ENCODE results near the gene BRSK1.

Gene BRSK1

DNA sequence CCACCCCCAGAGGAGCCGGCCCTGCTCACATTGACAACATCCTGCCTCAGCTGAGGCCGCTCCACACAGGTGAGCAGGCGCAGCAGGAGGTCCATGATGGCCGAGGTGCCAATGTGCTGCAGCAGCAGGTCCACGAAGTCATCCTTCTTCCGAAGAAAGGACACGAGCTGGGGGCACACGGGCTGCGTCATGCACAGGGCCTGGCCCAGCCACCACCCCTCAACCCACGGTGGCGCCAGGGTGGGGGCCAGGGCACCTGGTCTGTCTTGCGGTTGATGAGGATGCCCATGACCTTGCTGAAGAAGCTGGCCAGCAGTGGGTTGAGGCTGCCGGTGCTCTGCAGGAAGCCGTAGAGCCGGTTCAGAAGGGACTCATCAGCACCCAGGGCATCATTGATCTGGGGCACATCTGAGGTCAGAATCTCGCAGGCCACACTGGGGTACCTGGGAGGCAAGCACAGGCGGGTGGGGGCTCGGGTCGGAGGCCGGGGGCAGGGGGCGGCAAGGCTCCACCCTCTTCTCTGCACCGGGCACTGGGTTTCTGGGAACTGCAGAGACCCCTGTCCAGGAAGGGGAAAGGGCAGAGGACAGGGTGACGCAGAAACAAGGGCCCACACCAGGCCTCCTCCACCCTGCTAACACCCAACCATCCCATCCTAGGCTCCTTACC, 38.4 kb upstream of the BRSK1 start:
- no peak overlapping the region for H2AFZ ChIP-seq (ENCODE audit: low read length)
- H3K27me3 ChIP-seq (ENCODE audit: control insufficient read depth in 3 of 3, insufficient read depth in 3 of 3, low read depth in 1 of 3, low read length in 3 of 3) = no peaks in the 10 kb centered on the region
- H2BK120ac ChIP-seq (ENCODE audit: low read depth, low read length) = no peak overlapping the region
- no peak overlapping the region for H3K14ac ChIP-seq (ENCODE audit: low read length)
- no peak overlapping the region for H3K4ac ChIP-seq (ENCODE audit: low read length)
- H3K9me3 ChIP-seq (replicated peaks in 1 of 2; ENCODE audit: control insufficient read depth in 2 of 2, insufficient read depth in 1 of 2, low read depth in 1 of 2, low read length in 2 of 2) = peaks cover 0 to 2% of the 10 kb centered on the region in 2 donors
- H2BK5ac ChIP-seq (ENCODE audit: low read length) = peak overlapping the region; percentile 24
- H2BK15ac ChIP-seq (ENCODE audit: low read length) = no peak overlapping the region
- no peak overlapping the region for H2BK12ac ChIP-seq (ENCODE audit: low read length)
- H3K4me2 ChIP-seq (ENCODE audit: insufficient read depth, low read length, poor library complexity, severe bottlenecking) = no peak overlapping the region
- no peak overlapping the region for H4K8ac ChIP-seq (ENCODE audit: low read depth, low read length)
- no CpG with 5 or more reads among the region's 23 CpGs for WGBS, 2 donors (ENCODE audit: extremely low coverage in 2 of 2, insufficient read length in 2 of 2, insufficient replicate concordance in 1 of 2)
- H3K9ac ChIP-seq (ENCODE audit: low read depth, low read length, poor library complexity) = no peak overlapping the region
- H3K4me3 ChIP-seq (ENCODE audit: low read length in 2 of 2) = no peak overlapping the region
- H2AK5ac ChIP-seq (ENCODE audit: low read depth, low read length) = no peak overlapping the region
- H3K23ac ChIP-seq (ENCODE audit: low read depth, low read length, poor library complexity) = peak overlapping the region; percentile 34
- no peak overlapping the region for H3K18ac ChIP-seq (ENCODE audit: low read length)
- H3K36me3 ChIP-seq (replicated peaks in 1 of 2; ENCODE audit: control insufficient read depth in 2 of 2, insufficient read depth in 2 of 2, low read length in 2 of 2) = peaks cover 46 to 74% of the 10 kb centered on the region in 2 donors
- no peaks in the 10 kb centered on the region for H3K4me1 ChIP-seq (ENCODE audit: control insufficient read depth in 2 of 2, insufficient read depth in 1 of 2, low read depth in 1 of 2, low read length in 2 of 2)
- no peak for DNase-seq (ENCODE audit: low spot score)
- peaks cover 25% of the 10 kb centered on the region for H3K79me1 ChIP-seq (ENCODE audit: low read depth, low read length)
- no peak overlapping the region for H3K27ac ChIP-seq (replicated peaks; ENCODE audit: low read length)
- H4K91ac ChIP-seq (ENCODE audit: low read depth, low read length, poor library complexity) = no peak overlapping the region

DNA sequence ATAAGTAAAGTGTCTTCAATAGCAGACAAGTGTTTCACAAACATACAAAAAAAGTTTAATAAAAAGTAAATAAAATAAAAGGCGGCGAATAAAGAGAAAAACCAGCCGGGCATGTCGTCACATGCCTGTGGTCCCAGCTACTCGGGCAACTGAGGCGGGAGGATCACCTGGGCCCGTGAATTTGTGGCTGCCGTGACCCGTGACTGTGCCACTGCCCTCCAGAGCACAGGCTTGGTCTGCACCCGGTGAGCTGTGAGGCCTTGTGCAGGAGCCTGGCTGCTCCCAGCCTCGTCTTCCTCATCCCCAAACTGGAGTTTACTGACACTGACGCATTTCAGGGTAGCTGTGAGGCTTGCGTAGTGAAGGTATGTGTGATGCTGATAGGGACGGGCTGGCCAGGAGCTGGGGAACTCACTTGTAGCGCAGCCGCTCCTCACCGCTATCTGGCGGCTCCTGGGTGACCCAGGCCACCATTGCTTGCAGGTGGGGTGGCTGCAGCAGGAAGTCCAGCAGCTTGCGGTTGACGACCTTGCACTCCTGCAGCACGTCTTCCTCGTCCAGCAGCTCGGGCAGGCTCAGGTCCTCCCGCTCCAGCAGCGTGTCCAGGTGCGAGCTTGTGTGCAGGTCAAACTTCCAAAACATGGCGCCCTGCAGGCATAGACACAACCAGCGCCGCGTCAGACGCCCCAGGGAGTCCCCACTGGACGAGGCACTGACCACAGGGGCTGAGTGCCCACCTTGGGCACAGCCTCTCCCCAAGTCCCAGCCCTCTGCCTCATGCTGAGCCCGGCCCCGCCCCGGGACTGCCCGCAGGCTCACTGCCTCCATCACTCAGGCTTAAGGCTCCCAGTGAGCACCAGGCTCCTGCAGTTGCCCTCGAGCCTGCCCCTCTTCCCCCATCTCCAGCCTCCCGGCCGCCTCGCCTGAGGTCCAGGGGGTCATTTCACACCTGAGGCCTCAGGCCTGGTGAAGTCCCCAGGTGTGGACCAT, 37.0 kb upstream of the BRSK1 start:
- Histone ChIP-seq H3K4me2 (ENCODE audit: insufficient read depth, low read length, poor library complexity, severe bottlenecking) (no peak overlapping the region), H2BK12ac (ENCODE audit: low read length) (peak overlapping the region; percentile 42), H3K9ac (ENCODE audit: low read depth, low read length, poor library complexity) (peak overlapping the region; percentile 81), H3K23ac (ENCODE audit: low read depth, low read length, poor library complexity) (peak overlapping the region; percentile 80), H2AFZ (ENCODE audit: low read length) (no peak overlapping the region), H3K79me1 (ENCODE audit: low read depth, low read length) (peaks cover 28% of the 10 kb centered on the region), H3K4ac (ENCODE audit: low read length) (no peak overlapping the region), H4K91ac (ENCODE audit: low read depth, low read length, poor library complexity) (no peak overlapping the region), H3K27ac (replicated peaks; ENCODE audit: low read length) (no peak overlapping the region), H3K36me3 (replicated peaks in 1 of 2; ENCODE audit: control insufficient read depth in 2 of 2, insufficient read depth in 2 of 2, low read length in 2 of 2) (peaks cover 38 to 66% of the 10 kb centered on the region in 2 donors), H2BK15ac (ENCODE audit: low read length) (no peak overlapping the region), H2BK5ac (ENCODE audit: low read length) (no peak overlapping the region), H3K4me1 (ENCODE audit: control insufficient read depth in 2 of 2, insufficient read depth in 1 of 2, low read depth in 1 of 2, low read length in 2 of 2) (no peaks in the 10 kb centered on the region), H4K8ac (ENCODE audit: low read depth, low read length) (no peak overlapping the region), H3K27me3 (ENCODE audit: control insufficient read depth in 3 of 3, insufficient read depth in 3 of 3, low read depth in 1 of 3, low read length in 3 of 3) (no peaks in the 10 kb centered on the region), H2BK120ac (ENCODE audit: low read depth, low read length) (no peak overlapping the region), H3K14ac (ENCODE audit: low read length) (no peak overlapping the region), H2AK5ac (ENCODE audit: low read depth, low read length) (no peak overlapping the region), H3K9me3 (replicated peaks in 1 of 2; ENCODE audit: control insufficient read depth in 2 of 2, insufficient read depth in 1 of 2, low read depth in 1 of 2, low read length in 2 of 2) (peaks cover 0 to 2% of the 10 kb centered on the region in 2 donors), H3K4me3 (ENCODE audit: low read length in 2 of 2) (peak overlapping the region in 1 of 2 donors; percentile 45), H3K18ac (ENCODE audit: low read length) (no peak overlapping the region)
- no CpG with 5 or more reads among the region's 40 CpGs for WGBS, 2 donors (ENCODE audit: extremely low coverage in 2 of 2, insufficient read length in 2 of 2, insufficient replicate concordance in 1 of 2)
- DNase-seq (ENCODE audit: low spot score) = no peak

- peaks cover 0 to 2% of the 10 kb centered on the region in 2 donors for H3K9me3 ChIP-seq (replicated peaks in 1 of 2; ENCODE audit: control insufficient read depth in 2 of 2, insufficient read depth in 1 of 2, low read depth in 1 of 2, low read length in 2 of 2)
- no peak overlapping the region for H3K9ac ChIP-seq (ENCODE audit: low read depth, low read length, poor library complexity)
- peaks cover 29% of the 10 kb centered on the region for H3K79me1 ChIP-seq (ENCODE audit: low read depth, low read length)
- no peak for DNase-seq (ENCODE audit: low spot score)
- H3K4me1 ChIP-seq (ENCODE audit: control insufficient read depth in 2 of 2, insufficient read depth in 1 of 2, low read depth in 1 of 2, low read length in 2 of 2) = no peaks in the 10 kb centered on the region
- H3K27me3 ChIP-seq (ENCODE audit: control insufficient read depth in 3 of 3, insufficient read depth in 3 of 3, low read depth in 1 of 3, low read length in 3 of 3) = no peaks in the 10 kb centered on the region
- H3K4me2 ChIP-seq (ENCODE audit: insufficient read depth, low read length, poor library complexity, severe bottlenecking) = no peak overlapping the region
- H3K23ac ChIP-seq (ENCODE audit: low read depth, low read length, poor library complexity) = no peak overlapping the region
- H2BK15ac ChIP-seq (ENCODE audit: low read length) = no peak overlapping the region
- no peak overlapping the region for H2BK120ac ChIP-seq (ENCODE audit: low read depth, low read length)
- H2AK5ac ChIP-seq (ENCODE audit: low read depth, low read length) = no peak overlapping the region
- H2AFZ ChIP-seq (ENCODE audit: low read length) = no peak overlapping the region
- no peak overlapping the region for H3K27ac ChIP-seq (replicated peaks; ENCODE audit: low read length)
- H2BK12ac ChIP-seq (ENCODE audit: low read length) = no peak overlapping the region
- no peak overlapping the region for H2BK5ac ChIP-seq (ENCODE audit: low read length)
- no CpG with 5 or more reads among the region's 10 CpGs for WGBS, 2 donors (ENCODE audit: extremely low coverage in 2 of 2, insufficient read length in 2 of 2, insufficient replicate concordance in 1 of 2)
- H3K4me3 ChIP-seq (ENCODE audit: low read length in 2 of 2) = no peak overlapping the region
- no peak overlapping the region for H3K18ac ChIP-seq (ENCODE audit: low read length)
- no peak overlapping the region for H3K14ac ChIP-seq (ENCODE audit: low read length)
- no peak overlapping the region for H4K8ac ChIP-seq (ENCODE audit: low read depth, low read length)
- H4K91ac ChIP-seq (ENCODE audit: low read depth, low read length, poor library complexity) = no peak overlapping the region
- H3K4ac ChIP-seq (ENCODE audit: low read length) = no peak overlapping the region
- H3K36me3 ChIP-seq (replicated peaks in 1 of 2; ENCODE audit: control insufficient read depth in 2 of 2, insufficient read depth in 2 of 2, low read length in 2 of 2) = peaks cover 31 to 59% of the 10 kb centered on the region in 2 donors
These were observed 36.1 kb upstream of the BRSK1 start for GRCh38 chr19:55247621-55248099.
